DOHH2 (cell line): ENCODE measurements around the gene GOLGA3.

Source experiments
- H3F3A ChIP-seq: fragments of 200-600 bp; sonication (generic), shearing (Covaris generic); 2 replicates; pipeline ENCODE4 v1.6.0; 2016; ENCODE audit warnings: antibody characterized with exemption, mild to moderate bottlenecking; ENCODE audit not compliant: control insufficient read depth, insufficient read depth
- H3K27ac ChIP-seq: fragments of 200-600 bp; sonication (generic); 2 replicates; pipeline ENCODE4 v1.5.1; 2014; ENCODE audit warnings: low read depth, mild to moderate bottlenecking, low read length, moderate library complexity
- H3K27me3 ChIP-seq: fragments of 200-600 bp; sonication (generic); 2 replicates; pipeline ENCODE4 v1.6.1; 2014; ENCODE audit warnings: mild to moderate bottlenecking, low read length, mixed read lengths; ENCODE audit not compliant: control insufficient read depth
- H3K36me3 ChIP-seq: fragments of 200-600 bp; sonication (generic); 2 replicates; pipeline ENCODE4 v1.6.1; 2014; ENCODE audit warnings: mild to moderate bottlenecking, low read length, moderate library complexity, mixed read lengths; ENCODE audit not compliant: control insufficient read depth
- H3K4me1 ChIP-seq: fragments of 200-600 bp; sonication (generic); 2 replicates; pipeline ENCODE4 v1.6.1; 2014; ENCODE audit warnings: mild to moderate bottlenecking, low read length, mixed read lengths; ENCODE audit not compliant: control insufficient read depth
- H3K4me2 ChIP-seq: fragments of 200-600 bp; sonication (generic); 2 replicates; pipeline ENCODE4 v1.6.0; 2014; ENCODE audit warnings: mild to moderate bottlenecking, low read length, moderate library complexity
- H3K4me3 ChIP-seq: fragments of 200-600 bp; sonication (generic); 2 replicates; pipeline ENCODE4 v1.5.1; 2014; ENCODE audit warnings: mild to moderate bottlenecking, low read length, mixed read lengths
- H3K79me2 ChIP-seq: fragments of 200-600 bp; sonication (generic); 2 replicates; pipeline ENCODE4 v1.6.1; 2014; ENCODE audit warnings: mild to moderate bottlenecking, low read length, mixed read lengths; ENCODE audit not compliant: control insufficient read depth
- H3K9me2 ChIP-seq: fragments of 200-600 bp; sonication (generic); replicated peaks from 2 replicates; pipeline ENCODE4 v1.6.1; 2014; ENCODE audit warnings: mild to moderate bottlenecking, low read length, mixed read lengths; ENCODE audit not compliant: control insufficient read depth
- H3K9me3 ChIP-seq: fragments of 200-600 bp; sonication (generic); 2 replicates; pipeline ENCODE4 v1.6.1; 2014; ENCODE audit warnings: antibody characterized with exemption, low read length, mixed read lengths; ENCODE audit not compliant: control insufficient read depth, insufficient read depth
- H4K20me1 ChIP-seq: fragments of 200-600 bp; sonication (generic); 2 replicates; pipeline ENCODE4 v1.6.0; 2014; ENCODE audit warnings: low read depth, mild to moderate bottlenecking, antibody characterized with exemption, low read length, moderate library complexity; ENCODE audit not compliant: control insufficient read depth, insufficient read depth
- EZH2phosphoT487 ChIP-seq: fragments of 200-600 bp; sonication (generic); IDR thresholded peaks from 2 replicates; pipeline ENCODE4 v1.6.1; 2017; ENCODE audit warnings: borderline replicate concordance, mild to moderate bottlenecking, antibody characterized with exemption, low read length, moderate library complexity, mixed read lengths
- TF ChIP-seq, protein P1 (sequence below): fragments of 200-600 bp; sonication (generic); IDR thresholded peaks from one replicate; pipeline ENCODE4 v1.5.1; 2014; ENCODE audit warnings: antibody characterized with exemption, mild to moderate bottlenecking, low read depth, low read length; ENCODE audit not compliant: poor library complexity, severe bottlenecking

The GOLGA3 gene

DNA sequence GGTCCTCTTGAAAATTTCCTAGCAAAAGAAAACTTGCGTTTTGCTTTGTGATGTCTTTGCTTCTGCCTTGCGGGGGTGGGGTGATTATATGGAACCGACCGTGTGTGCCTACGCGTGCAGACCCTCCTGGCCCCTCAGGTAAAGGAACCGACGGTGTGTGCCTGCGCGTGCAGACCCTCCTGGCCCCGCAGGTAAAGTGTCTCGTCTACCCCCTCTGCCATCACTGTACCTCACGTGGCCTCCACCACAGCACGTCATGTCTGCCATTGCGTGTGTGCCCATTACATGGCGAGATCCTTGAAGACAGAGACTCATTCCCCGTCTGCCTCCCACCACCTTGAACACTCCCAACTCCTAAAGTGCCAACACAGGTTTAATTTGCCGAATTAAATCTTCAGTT lies 3.6 kb downstream of the GOLGA3 start:
- Histone ChIP-seq H3K4me1 (peaks cover 77% of the 10 kb centered on the region), H4K20me1 (no peaks in the 10 kb centered on the region), H3F3A (peaks cover 25% of the 10 kb centered on the region), H3K4me3 (no peak overlapping the region), H3K4me2 (no peak overlapping the region), H3K9me3 (no peaks in the 10 kb centered on the region), H3K36me3 (peaks cover 72% of the 10 kb centered on the region), H3K9me2 (no peaks in the 10 kb centered on the region), H3K27me3 (no peaks in the 10 kb centered on the region), H3K27ac (no peak overlapping the region), H3K79me2 (peaks cover 72% of the 10 kb centered on the region)
- no peak for TF ChIP-seq EZH2phosphoT487
- TF ChIP-seq, protein P1, sequence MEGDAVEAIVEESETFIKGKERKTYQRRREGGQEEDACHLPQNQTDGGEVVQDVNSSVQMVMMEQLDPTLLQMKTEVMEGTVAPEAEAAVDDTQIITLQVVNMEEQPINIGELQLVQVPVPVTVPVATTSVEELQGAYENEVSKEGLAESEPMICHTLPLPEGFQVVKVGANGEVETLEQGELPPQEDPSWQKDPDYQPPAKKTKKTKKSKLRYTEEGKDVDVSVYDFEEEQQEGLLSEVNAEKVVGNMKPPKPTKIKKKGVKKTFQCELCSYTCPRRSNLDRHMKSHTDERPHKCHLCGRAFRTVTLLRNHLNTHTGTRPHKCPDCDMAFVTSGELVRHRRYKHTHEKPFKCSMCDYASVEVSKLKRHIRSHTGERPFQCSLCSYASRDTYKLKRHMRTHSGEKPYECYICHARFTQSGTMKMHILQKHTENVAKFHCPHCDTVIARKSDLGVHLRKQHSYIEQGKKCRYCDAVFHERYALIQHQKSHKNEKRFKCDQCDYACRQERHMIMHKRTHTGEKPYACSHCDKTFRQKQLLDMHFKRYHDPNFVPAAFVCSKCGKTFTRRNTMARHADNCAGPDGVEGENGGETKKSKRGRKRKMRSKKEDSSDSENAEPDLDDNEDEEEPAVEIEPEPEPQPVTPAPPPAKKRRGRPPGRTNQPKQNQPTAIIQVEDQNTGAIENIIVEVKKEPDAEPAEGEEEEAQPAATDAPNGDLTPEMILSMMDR: no peak

DNA sequence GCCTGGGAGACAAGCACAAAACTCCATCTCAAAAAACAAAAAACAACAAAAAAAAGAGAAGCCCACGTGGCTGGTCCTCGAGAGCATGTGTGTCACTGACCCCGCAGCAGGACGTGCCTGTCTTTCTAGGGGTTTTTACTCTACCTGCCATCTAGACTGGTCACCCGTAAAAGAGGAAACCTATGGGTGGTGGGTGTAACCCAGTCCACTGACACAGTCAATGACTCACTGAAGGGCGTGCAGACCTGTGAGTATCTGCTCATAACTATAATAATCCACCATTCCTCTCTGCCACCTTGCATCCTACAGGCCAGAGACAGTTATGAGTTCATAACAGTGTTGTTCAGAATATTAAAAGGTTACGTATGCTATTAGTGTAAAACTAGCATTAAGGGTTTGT lies 4.6 kb downstream of the GOLGA3 start:
- H3K9me3 ChIP-seq: no peaks in the 10 kb centered on the region
- H3K27me3 ChIP-seq: no peaks in the 10 kb centered on the region
- no peak overlapping the region for H3K27ac ChIP-seq
- peaks cover 26% of the 10 kb centered on the region for H3F3A ChIP-seq
- peaks cover 74% of the 10 kb centered on the region for H3K36me3 ChIP-seq
- no peak overlapping the region for H3K4me2 ChIP-seq
- H3K4me1 ChIP-seq: peaks cover 79% of the 10 kb centered on the region
- no peaks in the 10 kb centered on the region for H4K20me1 ChIP-seq
- H3K79me2 ChIP-seq: peaks cover 73% of the 10 kb centered on the region
- no peak overlapping the region for H3K4me3 ChIP-seq
- H3K9me2 ChIP-seq: no peaks in the 10 kb centered on the region
- no peak for TF ChIP-seq EZH2phosphoT487
- TF ChIP-seq, protein P1: no peak

DNA sequence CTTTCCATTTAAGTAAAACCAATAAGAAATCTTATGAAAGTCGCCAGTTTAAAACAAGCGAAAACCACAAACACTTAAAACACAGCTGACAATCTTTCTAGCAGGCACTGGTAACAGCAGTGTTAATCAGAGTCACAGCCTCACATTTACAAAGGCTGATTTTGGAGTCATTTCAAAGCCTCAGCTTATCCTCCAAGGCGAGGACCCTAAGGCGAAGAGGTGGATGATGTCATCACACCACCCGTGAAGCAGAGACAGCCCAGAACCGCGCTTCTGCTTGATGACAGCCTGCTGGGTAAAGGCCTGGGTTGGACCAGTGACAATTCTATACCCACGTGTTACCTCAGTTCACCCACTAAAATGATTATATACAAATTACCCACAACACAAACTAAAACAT lies 10.1 kb downstream of the GOLGA3 start:
- Histone ChIP-seq H3F3A (peaks cover 22% of the 10 kb centered on the region), H3K27me3 (no peaks in the 10 kb centered on the region), H3K4me1 (peaks cover 51% of the 10 kb centered on the region), H3K27ac (peak overlapping the region; percentile 99), H3K4me3 (no peak overlapping the region), H3K36me3 (peaks cover 67% of the 10 kb centered on the region), H3K9me3 (no peaks in the 10 kb centered on the region), H3K79me2 (peaks cover 37% of the 10 kb centered on the region), H4K20me1 (no peaks in the 10 kb centered on the region), H3K9me2 (no peaks in the 10 kb centered on the region), H3K4me2 (peak overlapping the region; percentile 96)
- TF ChIP-seq, protein P1: no peak
- no peak for TF ChIP-seq EZH2phosphoT487

DNA sequence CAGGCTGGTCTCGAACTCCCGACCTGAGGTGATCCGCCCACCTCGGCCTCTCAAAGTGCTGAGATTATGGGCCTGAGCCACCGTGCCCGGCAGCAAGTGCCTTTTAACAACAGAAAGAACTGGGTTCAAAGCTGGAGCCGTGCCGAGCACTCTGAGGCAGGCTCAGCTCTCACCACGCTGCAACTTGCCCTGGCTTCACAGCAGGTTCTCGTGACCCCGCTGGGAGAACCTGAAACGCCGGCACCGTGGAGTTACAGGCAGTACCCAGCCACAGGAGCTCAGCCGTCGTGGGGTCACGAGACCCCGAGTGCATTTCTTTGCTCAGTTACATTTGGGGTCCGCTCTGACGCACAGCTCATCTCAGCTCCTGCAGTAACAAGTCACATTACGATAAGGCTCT lies 14.4 kb downstream of the GOLGA3 start:
- Histone ChIP-seq H3K36me3 (peaks cover 55% of the 10 kb centered on the region), H3K9me3 (no peaks in the 10 kb centered on the region), H3K4me1 (peaks cover 13% of the 10 kb centered on the region), H3K4me3 (no peak overlapping the region), H3K27me3 (no peaks in the 10 kb centered on the region), H3F3A (no peaks in the 10 kb centered on the region), H4K20me1 (no peaks in the 10 kb centered on the region), H3K27ac (no peak overlapping the region), H3K9me2 (no peaks in the 10 kb centered on the region), H3K4me2 (no peak overlapping the region), H3K79me2 (peaks cover 16% of the 10 kb centered on the region)
- TF ChIP-seq, protein P1: no peak
- TF ChIP-seq EZH2phosphoT487: no peak
